ENCODE measurements around the gene MDK. TPM values are rescaled to one million over a fixed set of nuclear protein-coding genes. Genes with fewer than 3 reads are reported as not detected.

MDK gene
- total and polyA plus RNA-seq, 2 of the 4 experiments (the other 2 are of a cell fraction), result 25.8 to 377 TPM

DNA sequence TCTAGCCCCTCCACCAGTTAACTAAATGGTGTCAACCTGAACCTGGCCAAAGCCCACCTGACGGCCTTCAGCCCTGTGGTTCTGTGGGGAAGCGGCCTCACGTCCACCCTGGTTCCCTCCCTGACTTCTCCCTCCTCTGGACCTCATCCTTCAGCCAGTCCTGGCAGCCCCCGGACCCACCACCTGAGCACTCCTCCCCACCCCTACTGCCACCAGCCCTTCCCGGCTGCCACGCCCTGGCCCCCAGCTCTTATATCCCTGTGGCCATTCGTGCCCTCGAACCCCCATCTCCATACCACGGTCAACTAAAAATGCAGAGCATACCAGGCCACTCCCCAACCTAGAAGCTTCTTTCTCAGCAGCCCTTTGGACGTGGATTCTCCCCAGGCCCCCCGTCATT is 4.2 kb upstream of the MDK start:
- Histone ChIP-seq H4K8ac (ENCODE audit: low read depth in 2 of 2, low read length in 2 of 2) (no peak overlapping the region), H3K9me1 (ENCODE audit: insufficient read depth, low read length) (no peaks in the 10 kb centered on the region), H2BK15ac (ENCODE audit: low read depth, low read length) (no peak overlapping the region), H2BK5ac (ENCODE audit: low read depth, low read length, poor library complexity, severe bottlenecking) (no peak overlapping the region), H2AK9ac (replicated peaks; ENCODE audit: low read depth, low read length, poor library complexity) (no peak overlapping the region), H4K91ac (ENCODE audit: insufficient read depth, low read depth, low read length) (no peak overlapping the region), H3K36me3 (ENCODE audit: control insufficient read depth, insufficient read depth, low read length) (peaks cover 26% of the 10 kb centered on the region), H3K23ac (ENCODE audit: low read depth, low read length) (no peak overlapping the region), H2BK120ac (ENCODE audit: low read depth, low read length) (no peak overlapping the region), H2BK20ac (ENCODE audit: low read depth, low read length) (no peak overlapping the region), H3K4me3 (ENCODE audit: insufficient read depth, low read depth, low read length) (no peak overlapping the region), H3K56ac (ENCODE audit: extremely low read depth, insufficient read depth, low read length) (no peak overlapping the region), H3K4me2 (ENCODE audit: low read depth, low read length) (no peak overlapping the region), H3K4ac (ENCODE audit: low read depth, low read length) (no peak overlapping the region), H3K9me3 (ENCODE audit: control insufficient read depth, insufficient read depth, low read length) (no peaks in the 10 kb centered on the region), H3K79me1 (ENCODE audit: low read depth in 1 of 2, low read length in 2 of 2) (no peaks in the 10 kb centered on the region), H4K20me1 (ENCODE audit: insufficient read depth, low read length) (no peaks in the 10 kb centered on the region), H3K27me3 (ENCODE audit: control insufficient read depth, insufficient read depth, low read length) (no peaks in the 10 kb centered on the region), H2AK5ac (ENCODE audit: low read depth, low read length) (no peak overlapping the region), H3K4me1 (ENCODE audit: control insufficient read depth, insufficient read depth, low read length) (peaks cover 4% of the 10 kb centered on the region), H2AFZ (replicated peaks; ENCODE audit: low read length, poor library complexity) (no peak overlapping the region), H3K9ac (ENCODE audit: low read depth, low read length) (no peak overlapping the region), H3K27ac (ENCODE audit: insufficient read depth, low read length) (no peak overlapping the region), H4K5ac (ENCODE audit: low read depth, low read length) (no peak overlapping the region), H3K14ac (replicated peaks; ENCODE audit: low read depth, low read length) (no peak overlapping the region), H3K18ac (ENCODE audit: low read depth, low read length) (no peak overlapping the region)
- dilution Hi-C loops (cut with HindIII; ENCODE audit: low sequenced_read_pairs, unreplicated experiment) (no loop called here), intact Hi-C loops (cut with micrococcal nuclease) (no loop called here), in situ Hi-C loops (cut with MboI; ENCODE audit: low sequenced_read_pairs) (no loop called here)
- TF ChIP-seq SMC3 (IDR thresholded peaks at IDR 0.05; ENCODE audit: low read depth, low read length) (no peak), ELK1 (IDR thresholded peaks at IDR 0.05; ENCODE audit: borderline replicate concordance, low read depth, low read length) (no peak), CHD1 (IDR thresholded peaks at IDR 0.05; ENCODE audit: low read depth, low read length) (no peak), MAFK (IDR thresholded peaks at IDR 0.05; ENCODE audit: low read depth, low read length) (no peak), MXI1 (IDR thresholded peaks at IDR 0.05; ENCODE audit: borderline replicate concordance, low read depth, low read length) (no peak), RFX5 (IDR thresholded peaks at IDR 0.05; ENCODE audit: low read depth, low read length) (no peak), MAZ (IDR thresholded peaks at IDR 0.05; ENCODE audit: borderline replicate concordance, low read depth, low read length) (no peak), RCOR1 (IDR thresholded peaks at IDR 0.05; ENCODE audit: insufficient replicate concordance, low read length) (no peak), FOS (IDR thresholded peaks at IDR 0.05; ENCODE audit: low read depth, low read length) (no peak), BHLHE40 (IDR thresholded peaks at IDR 0.05; ENCODE audit: low read depth, low read length) (no peak)
- WGBS, 2 experiments (ENCODE audit: extremely low coverage in 2 of 2, insufficient read length in 1 of 2), result 100% methylated on average over 7 of the region's 11 CpGs; no CpG with 5 or more reads in 1 of the 2 experiments
- BruUV-seq (replicated peaks), result no TSS peak
- ChIA-PET POLR2A (ENCODE audit: unreplicated experiment) (no interaction called here), CTCF (no interaction called here)
- ATAC-seq (ENCODE audit: low read depth) (no peak), DNase-seq (no peak)

Data from IMR-90 (cell line).